ENCODE results near the gene GRIA2.

- no peak for TF ChIP-seq EZH2phosphoT487 (IDR thresholded peaks at IDR 0.05; ENCODE audit: insufficient read depth, low read depth)
- no peak for TF ChIP-seq EZH2 (IDR thresholded peaks at IDR 0.05; ENCODE audit: insufficient read depth, poor library complexity, severe bottlenecking)
Measured at GRCh38 chr4:157271166-157271869, 50.8 kb downstream of the GRIA2 start.
